Heart left ventricle (tissue), 13 donors: ENCODE results near the gene HIVEP1.

Experiments used
- CTCF ChIP-seq, 12 donors: fragments of 200-600 bp; sonication (generic) in 4 of 12; IDR thresholded peaks; one replicate each; pipeline versions ENCODE4 v1.5.0 to v1.8.0; 2018 to 2022; ENCODE audit warnings: antibody characterized with exemption in 12 of 12, mild to moderate bottlenecking in 5 of 12
- POLR2A ChIP-seq, 2 donors: fragments of 450-650 bp; IDR thresholded peaks; one replicate each; pipeline ENCODE4 v1.6.1; 2017; ENCODE audit warnings: antibody characterized with exemption in 2 of 2, mild to moderate bottlenecking in 2 of 2, moderate library complexity in 2 of 2
- donor health status: ischemic (EF 13 %, LVEDD 7.1; RV severe dilation, severe dysfunction).
- donor health status: DM: no; HTN: yes; CAD: no.
- donor health status: DM: no; HTN: no; CAD: no.
- donor health status: ischemic (EF 25% LVEDD 6.9; RV normal size, moderate dysfunction).
- donor health status: ischemic (EF 25% LVEDD 5.7; RV mildly dilated, moderate dysfunction).
- donor health status: ischemic (EF 35%, LVEDD 5.7; RV mildly dilated, moderate dysfunction).
- donor health status: nonischemic (EF 11% LVEDD 7.7; RV severe dilation, severe dysfunction).
- donor health status: DM: yes; HTN: yes; CAD: no.
- donor health status: PGD.
- donor health status: ischemic (EF 29% LVEDD 5.4; RV normal size, mild dysfunction).
- donor health status: nonischemic (EF 23%, LVEDD 6.1; RV moderate dilation, normal function).

DNA sequence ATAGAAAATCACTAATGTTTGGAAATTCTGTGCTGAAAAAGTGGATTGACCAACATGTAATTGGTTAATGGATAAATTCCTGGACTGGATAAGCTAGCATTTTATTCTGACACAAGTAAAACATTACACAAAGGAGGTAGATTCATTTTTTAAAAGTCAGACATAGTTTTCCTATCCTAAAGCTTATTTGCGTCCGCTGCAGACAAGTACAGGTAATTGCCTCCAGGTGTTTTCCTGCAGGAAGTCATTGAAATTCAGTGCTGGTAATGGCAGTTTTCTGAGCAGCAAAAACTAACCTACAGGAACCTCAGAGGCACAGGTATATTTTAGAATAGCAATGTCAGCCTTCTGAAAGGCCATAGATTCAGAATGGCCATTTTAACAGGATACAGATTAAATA is 20.0 kb upstream of the HIVEP1 start:
- no peak for TF ChIP-seq CTCF (IDR thresholded peaks at IDR 0.05)
- no peak for TF ChIP-seq POLR2A (IDR thresholded peaks at IDR 0.05)
